HG02610 (cell line): ENCODE measurements around the gene CD99L2.

Source experiments
- ATAC-seq: cut with Tn5 transposase; IDR thresholded peaks from one replicate; pipeline ENCODE4 v1.9.1; 2021; ENCODE audit warnings: mild to moderate bottlenecking, moderate library complexity; ENCODE audit not compliant: unreplicated experiment

The CD99L2 gene

GRCh38 chrX:150806827-150807226 lies 91.6 kb downstream of the CD99L2 start:
- ATAC-seq = no peak

GRCh38 chrX:150805736-150806135 lies 92.7 kb downstream of the CD99L2 start:
- no peak for ATAC-seq

GRCh38 chrX:150792949-150793527 lies 105.4 kb downstream of the CD99L2 start:
- no peak for ATAC-seq

- peak; percentile 59 for ATAC-seq
These were observed 108.4 kb downstream of the CD99L2 start for GRCh38 chrX:150790021-150790420.

- ATAC-seq = no peak
These were observed 116.8 kb downstream of the CD99L2 start for GRCh38 chrX:150781677-150782076.

GRCh38 chrX:150779385-150779784 lies 119.1 kb downstream of the CD99L2 start:
- ATAC-seq = no peak

- ATAC-seq = no peak
These were observed 121.0 kb downstream of the CD99L2 start for GRCh38 chrX:150777328-150777992.

GRCh38 chrX:150775569-150776350 lies 122.7 kb downstream of the CD99L2 start:
- no peak for ATAC-seq

GRCh38 chrX:150774798-150775568 lies 123.5 kb downstream of the CD99L2 start:
- ATAC-seq = no peak

GRCh38 chrX:150773634-150774033 lies 124.8 kb downstream of the CD99L2 start:
- no peak for ATAC-seq

GRCh38 chrX:150773117-150773516 lies 125.4 kb downstream of the CD99L2 start:
- no peak for ATAC-seq

- peak; percentile 70 for ATAC-seq
These were observed 126.1 kb downstream of the CD99L2 start for GRCh38 chrX:150772150-150772970.

GRCh38 chrX:150771116-150771515 lies 127.4 kb downstream of the CD99L2 start:
- no peak for ATAC-seq

GRCh38 chrX:150770623-150771022 lies 127.8 kb downstream of the CD99L2 start:
- no peak for ATAC-seq

- no peak for ATAC-seq
These were observed 129.1 kb downstream of the CD99L2 start for GRCh38 chrX:150769408-150769807.

- no peak for ATAC-seq
These were observed 129.8 kb downstream of the CD99L2 start for GRCh38 chrX:150768580-150769190.

- no peak for ATAC-seq
These were observed 130.4 kb downstream of the CD99L2 start for GRCh38 chrX:150768132-150768485.

- no peak for ATAC-seq
These were observed 130.9 kb downstream of the CD99L2 start for GRCh38 chrX:150767475-150768131.

- no peak for ATAC-seq
These were observed 131.4 kb downstream of the CD99L2 start for GRCh38 chrX:150767045-150767395.
